Activated CD8-positive, alpha-beta memory T cell treated with anti-CD3 and anti-CD28 coated beads, Interleukin-2, amount 50 U/mL, for 1 hour (primary cell): Measurements from ENCODE around the gene CTU2.
A peak's percentile ranks its signal among the peaks of the same experiment; 100 is the strongest.

ENCODE experiments used
- DNase-seq: peaks from one replicate; pipeline ENCODE4 v3.0.0-alpha.2; 2020; ENCODE audit errors: extremely low read depth

The CTU2 gene

DNA sequence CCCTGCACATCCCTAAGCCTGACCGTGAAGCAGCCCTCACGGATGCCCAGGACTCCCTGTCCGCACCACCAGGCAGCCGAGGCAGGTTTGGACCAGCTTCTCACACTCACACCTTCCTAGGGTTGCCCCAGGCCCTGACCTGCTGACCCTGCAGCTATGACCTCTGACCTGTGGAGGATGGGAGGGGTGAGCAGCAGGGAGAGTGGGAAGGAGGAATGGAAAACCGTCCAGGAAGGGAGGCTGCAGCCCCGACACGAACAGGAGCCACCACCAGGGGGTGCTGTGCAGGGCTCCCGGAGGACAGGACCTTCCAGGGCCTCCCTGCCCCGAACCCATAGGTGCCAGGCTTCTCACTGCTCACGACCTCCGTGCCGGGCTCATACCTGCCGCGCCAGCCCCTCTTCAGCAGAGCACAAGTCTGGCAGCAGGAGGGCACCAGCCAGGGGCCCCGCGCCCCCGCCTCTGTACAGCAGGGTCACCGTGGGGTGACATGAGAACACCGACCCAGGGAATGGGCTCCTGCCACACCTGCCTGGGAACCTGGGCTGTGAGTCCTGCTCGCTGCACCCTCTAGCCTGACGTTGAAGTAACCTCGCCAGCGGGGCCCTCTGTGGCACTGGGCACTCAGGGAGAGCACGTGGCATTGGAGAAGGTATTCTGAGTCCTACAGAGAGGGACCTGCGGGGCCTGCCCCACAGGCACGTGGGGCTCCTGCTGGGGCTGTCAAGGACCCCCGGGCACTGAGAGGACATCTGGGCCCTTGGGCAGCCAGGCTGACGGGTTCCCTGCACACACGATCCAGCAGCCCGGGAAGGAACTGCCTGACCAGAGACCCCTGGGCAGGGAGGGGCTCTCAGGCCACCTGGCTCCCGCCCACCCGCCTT lies 37.6 kb downstream of the CTU2 start:
- peak; percentile 36 for DNase-seq

DNA sequence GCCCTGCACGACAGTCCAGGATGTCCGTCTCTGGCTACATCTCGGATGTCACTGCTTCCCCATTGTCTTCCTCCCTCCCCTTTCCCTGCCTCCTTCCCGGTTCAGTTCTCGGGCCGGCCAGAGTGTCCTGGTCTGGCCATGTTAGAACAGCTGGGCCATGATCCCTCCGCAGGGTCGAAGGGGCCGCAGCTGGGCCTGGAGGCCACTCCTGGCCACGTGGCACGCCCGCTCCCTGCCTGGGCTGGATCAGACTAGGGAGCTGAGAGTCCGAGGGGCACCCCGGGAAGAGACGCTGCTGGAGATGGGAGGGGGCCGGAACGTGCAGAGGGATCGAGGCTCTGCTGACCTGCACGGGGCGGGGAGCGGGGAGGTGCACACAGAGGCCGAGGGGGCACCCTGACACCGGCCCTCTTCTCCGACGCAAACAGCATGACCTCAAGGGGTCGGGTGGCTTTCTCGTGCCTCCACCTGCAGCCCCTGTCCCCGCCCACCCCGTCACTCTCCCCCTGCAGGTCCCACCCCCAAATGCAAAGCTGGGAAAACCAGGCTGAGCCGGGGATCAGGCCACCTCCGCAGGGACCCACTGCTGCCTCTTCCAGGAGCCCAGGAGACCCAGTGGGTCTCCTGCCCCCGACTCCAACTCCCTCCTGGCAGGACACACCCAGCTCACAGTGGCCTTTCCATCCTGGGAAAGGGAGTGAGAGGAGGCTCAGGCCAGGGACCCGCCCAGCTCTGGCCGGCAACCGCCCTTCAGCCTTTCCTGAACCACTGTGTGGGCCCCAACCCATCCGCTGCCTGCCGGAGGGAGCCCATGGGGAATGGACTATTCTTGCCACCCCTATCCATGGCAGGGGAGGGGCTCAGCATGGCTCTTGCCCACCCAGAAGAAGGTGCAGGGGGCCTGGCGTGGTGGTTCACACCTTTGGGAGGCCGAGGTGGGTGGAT lies 38.5 kb downstream of the CTU2 start:
- DNase-seq = no peak

DNA sequence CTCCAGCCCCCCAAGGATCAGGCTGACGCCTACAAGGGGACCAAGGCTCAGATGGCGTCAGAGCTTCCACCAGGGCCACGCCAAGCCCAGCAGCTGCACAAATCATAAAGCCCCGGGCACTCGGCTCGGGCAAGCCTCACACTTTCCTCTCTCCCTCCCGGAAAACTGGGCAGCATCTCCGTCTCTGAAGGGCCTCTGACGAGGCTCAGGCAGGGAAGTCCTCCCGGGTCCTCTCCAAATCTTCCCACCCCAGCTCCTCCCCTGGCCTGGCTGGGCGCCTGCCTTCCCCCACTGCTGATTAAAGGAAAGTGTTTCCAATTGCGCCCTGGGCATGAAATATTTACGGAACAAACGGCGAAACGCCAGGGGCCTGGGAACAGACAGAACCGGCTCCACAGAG lies 40.2 kb downstream of the CTU2 start:
- no peak for DNase-seq

DNA sequence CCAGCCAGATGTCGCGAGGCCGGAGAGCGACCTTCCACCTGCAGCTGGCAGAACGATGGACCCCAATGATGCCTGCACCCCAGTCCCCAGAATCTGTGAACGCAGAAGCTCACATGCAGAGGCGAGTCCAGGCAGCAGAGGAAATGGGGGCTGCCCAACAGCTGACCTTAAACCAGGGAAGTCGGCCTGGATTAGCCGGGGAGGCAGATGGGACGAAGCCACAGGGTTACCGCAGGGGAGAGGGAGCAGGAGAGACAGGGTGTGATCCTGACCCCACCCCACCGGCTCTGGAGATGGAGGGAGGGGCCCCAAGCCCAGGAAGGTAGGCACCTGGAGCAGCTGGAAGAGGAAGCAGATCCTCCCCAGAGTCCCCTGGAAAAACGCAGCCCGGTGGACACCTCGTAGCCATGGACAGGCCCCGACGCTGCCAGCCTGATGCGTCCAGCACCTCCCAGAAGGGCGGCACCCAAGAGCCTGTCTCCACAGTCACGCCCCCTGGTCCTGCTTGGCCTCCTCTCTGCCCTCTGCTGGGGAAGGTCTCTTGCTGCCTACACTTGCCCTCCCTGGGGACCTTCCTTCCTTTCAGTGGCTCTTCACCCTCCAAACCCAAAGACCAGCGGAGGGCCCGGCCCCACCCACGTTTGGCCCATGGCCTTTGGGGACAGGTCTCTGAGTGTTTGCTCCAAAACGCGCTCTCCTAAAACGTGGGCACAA lies 41.4 kb downstream of the CTU2 start:
- DNase-seq = no peak

DNA sequence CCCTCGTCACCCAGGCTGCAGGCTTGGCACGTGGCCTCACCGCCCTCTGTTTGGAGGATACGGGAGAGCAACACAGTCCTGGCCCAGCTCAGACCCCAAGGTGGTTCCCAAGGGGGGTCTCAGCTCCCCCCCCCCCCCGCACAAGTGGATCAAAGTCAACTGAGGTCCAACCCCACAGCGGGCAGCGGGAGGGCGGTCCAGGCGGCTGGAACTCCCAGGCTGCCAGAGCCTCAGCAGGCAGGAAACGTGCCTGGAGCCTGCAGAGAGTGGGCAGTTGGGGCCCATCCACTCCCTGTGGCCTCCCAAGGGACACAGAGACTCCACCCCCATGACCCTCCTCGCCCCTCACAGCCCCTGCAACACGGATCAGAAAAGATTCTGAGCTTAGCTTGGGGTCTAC lies 42.1 kb downstream of the CTU2 start:
- DNase-seq = no peak

DNA sequence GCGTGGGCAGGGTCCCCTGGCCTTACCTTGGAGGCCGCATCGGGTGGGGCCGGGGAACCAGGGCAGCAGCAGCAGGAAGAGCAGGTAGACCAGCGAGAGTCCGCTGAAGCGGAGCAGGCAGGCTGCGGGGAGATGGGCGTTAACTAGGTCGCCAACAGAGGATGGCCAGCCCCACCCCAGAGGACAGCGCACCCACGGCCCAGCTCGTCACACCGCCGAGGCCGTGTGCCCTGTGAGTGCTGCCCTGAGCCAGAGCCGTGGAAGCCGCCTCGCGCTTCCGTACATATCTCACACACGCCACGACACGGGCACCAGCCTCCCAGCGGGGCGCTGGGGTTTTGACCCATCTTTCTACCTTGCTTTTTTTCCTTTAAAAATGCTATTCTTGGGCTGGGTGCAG lies 43.1 kb downstream of the CTU2 start:
- DNase-seq = no peak

DNA sequence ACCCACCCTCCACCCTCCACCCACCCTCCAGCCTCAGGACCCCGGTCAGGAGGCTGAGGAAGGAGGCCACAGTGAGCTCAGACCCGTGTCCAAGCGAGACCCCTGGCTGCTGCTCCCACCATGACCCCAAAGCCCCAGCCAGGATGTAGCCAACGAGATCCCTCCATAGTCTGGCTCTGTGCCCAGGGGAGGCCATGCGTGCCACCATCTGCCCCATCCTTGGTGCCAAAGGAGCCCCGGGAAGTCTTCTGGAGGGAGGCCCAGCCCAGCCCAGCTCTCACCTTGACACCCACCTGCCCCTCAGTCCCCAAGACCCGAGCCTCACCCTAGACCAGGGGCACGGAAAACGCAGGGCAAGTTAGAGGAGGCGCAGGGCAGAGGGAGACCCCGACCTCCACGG lies 44.6 kb downstream of the CTU2 start:
- DNase-seq = no peak

DNA sequence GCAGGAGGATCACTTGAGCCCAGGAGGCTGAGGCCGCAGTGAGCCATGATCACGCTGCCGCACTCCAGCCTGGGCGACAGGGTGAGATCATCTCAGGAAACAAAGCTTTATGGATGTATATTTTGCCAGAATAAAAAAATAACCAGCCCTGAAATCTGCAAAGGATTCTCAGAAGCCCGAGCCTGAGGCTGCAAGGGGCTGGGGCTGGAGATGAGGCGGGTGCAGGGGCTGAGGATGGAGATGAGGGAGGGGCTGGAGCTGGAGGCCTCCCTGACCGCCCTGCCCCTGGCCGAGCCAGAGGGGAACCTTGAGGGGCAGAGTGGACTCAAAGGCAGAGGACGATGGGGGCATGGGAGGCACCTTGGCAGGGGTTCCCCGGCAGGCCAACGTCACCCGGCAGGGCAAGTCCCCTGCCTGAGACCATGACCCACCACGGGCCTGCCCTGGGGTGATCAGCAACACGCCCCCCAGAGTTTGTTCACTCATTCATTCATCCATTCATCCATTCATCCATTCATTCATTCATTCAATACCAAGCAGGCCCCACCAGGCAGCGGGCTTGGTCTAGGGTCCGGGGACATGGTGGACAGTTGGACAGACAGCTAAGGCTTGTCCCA lies 46.2 kb downstream of the CTU2 start:
- DNase-seq = no peak

DNA sequence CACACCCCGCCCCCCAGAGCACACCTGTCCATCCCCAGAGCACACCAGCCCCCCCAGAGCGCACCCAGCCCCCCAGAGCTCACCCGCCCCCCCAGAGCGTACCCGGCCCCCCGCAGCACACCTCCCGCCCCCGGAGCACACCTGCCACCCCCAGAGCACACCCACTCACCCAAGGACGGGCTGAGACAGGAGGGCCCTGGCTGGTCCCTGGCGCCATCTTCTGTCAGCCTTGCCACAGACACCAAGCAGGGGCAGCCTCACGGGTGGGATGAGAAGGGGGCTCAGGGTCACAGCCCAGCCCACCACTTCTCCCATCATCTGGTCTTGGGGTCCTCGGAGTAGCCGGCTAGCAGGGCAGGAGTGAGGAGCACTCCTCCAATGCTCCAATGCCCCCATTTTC lies 46.9 kb downstream of the CTU2 start:
- no peak for DNase-seq

DNA sequence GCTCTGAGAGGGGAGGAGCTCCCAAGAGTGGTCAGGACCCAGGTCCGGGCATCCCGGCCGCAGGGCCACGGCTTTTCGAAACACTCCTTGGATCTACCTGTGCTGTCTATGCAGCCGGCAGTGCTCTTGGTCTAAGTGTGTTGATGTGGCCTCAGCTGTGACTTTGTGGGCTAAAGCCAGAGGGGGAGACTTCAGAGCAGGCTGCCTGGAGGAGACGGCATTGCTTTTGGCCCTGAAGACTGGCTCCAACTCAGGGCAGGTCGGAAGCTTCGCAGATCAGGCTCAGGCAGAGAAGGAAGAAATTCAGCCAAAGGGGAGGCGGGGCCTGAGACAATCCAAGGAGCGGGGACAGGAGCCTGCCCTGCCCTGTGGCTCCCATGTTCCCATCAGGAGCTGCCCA lies 47.3 kb downstream of the CTU2 start:
- DNase-seq = no peak

DNA sequence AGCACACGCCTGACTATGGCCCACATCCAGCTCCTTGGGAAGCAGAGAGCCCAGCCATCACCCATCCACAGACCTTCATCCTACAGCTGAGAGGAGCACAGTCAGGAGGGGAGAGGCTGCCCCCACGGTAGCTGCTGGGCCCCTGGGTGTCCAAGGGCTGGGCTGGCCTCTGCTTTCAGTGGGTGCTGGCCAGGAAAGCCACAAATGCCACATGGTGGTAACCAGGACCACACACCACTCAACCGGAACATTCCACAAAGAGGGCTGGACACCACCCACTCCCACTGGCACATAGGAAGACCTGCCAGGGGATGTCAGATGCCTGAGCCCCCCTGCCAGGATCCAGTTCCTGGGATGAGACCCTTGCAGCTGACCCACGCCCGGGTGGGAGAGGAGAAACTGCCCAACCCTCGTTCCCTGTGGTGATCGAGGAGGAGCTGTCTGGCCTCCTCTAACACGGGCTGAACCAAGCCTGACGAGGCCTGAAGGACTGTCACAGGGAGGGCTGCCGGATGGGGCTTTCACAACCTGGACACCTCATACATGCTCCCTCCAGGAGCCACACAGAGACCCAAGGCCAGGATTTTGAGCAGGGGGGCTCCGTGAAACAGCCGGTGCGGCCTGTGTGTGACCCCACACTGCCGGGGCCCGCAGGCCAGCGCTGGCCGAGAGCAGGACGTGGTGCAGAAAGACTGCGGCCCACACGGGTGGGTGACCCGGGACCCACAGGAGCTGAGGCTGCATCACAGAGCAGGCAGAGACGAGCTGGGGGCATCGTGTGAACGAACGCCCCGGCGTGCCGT lies 48.0 kb downstream of the CTU2 start:
- DNase-seq = no peak

DNA sequence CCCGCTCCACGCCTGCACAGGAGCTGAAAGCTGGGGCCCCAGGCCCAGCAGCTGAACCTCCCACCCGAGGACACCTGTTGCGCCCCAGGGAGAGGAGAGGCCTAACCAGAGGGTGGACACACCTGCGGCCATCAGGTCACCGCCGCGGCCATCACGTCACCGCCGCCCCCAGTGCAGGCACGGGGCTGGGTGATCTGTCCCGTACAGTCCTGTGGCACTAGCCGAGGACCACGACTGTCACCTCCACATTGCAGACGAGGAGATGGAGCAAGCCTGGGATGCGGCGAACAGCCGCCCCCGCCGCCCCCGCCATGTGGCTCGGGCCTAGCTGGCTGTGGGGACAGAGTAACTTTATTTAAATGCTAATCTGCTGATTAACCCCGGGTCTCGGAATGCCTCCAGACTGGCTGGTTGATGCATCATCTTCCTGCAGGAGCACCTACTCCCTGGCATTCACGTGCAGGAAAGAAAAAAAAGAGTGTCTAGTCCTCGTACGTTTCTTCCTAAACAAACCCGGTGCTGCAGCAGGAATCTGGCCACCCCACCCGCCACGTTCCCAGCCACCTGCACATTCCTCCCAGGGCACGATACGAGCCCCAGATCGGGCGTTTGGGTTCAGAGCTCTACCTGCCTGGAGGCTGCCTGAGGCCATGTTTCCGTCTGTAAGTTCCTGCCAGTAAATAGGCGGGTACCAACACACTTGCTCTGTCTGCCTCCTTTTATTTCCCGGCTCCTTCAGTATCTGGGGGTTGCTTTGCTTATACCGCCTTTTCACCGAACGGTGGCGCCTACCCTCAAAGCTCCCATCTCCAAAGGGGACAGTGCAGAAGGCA lies 48.8 kb downstream of the CTU2 start:
- no peak for DNase-seq

DNA sequence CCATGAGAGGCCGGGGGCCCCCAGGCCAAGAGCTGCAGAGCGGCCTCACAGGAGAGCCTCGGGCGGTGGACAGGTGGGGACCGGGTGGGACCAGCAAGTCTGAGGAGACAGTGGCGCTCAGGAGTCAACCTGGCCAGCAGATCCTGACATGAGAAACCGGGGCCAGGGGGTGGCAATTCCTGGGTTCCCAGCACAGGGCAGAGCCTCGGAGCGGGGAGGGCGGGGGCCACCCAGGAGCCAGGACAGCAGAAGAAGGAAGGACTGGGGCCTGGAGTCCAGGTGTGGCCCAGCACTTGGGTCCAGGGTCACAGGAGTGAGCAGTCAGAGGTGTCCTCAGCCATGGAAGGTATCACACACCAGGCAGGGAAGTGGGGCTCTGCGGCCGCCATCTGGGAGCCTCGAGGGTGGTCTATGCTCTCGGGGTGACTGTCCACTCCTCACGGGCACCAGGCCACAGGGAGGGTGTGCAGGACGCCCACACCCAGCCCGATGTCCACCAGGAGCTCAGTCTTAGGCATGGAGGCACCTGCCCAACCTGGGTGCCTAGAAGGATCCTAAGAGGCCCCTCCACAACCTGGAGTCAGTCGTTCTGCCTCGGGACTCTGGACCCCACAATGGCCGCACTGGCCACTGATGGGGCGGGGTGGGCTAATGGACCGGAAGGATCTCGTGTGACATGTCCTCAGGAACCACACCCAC lies 49.6 kb downstream of the CTU2 start:
- no peak for DNase-seq

DNA sequence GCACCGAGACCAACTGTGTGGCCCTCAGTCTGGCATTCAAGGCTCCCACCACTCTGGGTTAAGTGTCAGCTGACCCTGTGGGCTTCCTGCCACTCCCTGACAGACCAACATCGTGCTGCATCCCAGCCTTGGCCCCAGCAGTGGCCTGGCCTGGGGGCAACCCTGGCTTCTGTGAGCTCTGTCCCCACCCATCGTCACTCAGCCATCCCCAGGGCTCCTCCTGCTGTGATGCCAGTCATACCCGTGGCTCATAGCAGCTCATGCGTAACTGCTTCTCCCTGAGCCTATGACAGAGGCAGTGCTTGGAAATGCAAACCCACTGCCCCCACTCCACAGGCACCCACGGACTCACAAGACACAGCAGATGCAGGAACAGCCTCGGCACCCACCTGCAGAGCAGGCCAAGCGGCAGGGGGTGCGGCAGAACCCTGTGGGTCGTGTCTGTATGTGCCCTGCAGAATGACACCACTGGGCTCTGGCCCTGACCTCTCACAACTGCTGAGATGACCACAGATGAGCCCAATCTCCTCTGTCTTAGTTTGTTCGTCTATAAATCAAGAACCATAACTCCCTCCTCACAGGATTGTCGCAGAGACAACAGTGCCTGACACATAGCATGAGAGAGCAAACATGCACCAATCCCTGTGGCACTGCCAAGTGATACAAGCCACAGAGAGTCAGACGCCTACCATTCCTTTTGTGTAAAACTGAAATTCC lies 52.1 kb downstream of the CTU2 start:
- DNase-seq = no peak

DNA sequence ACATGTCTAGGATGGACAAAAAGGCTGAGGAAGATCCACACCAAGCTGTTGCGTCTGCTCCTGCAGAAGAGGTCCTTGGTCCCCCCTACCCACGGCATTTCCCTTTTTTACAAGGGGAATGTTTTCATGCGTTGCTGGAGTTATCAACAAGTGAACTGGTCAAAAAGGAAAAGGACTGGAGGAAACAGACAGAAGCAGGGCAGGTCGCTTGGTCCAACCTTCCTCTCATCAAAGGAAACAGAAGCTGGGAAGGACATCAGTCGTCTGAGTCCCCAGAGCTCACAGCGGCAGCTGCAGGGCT lies 52.6 kb downstream of the CTU2 start:
- no peak for DNase-seq

DNA sequence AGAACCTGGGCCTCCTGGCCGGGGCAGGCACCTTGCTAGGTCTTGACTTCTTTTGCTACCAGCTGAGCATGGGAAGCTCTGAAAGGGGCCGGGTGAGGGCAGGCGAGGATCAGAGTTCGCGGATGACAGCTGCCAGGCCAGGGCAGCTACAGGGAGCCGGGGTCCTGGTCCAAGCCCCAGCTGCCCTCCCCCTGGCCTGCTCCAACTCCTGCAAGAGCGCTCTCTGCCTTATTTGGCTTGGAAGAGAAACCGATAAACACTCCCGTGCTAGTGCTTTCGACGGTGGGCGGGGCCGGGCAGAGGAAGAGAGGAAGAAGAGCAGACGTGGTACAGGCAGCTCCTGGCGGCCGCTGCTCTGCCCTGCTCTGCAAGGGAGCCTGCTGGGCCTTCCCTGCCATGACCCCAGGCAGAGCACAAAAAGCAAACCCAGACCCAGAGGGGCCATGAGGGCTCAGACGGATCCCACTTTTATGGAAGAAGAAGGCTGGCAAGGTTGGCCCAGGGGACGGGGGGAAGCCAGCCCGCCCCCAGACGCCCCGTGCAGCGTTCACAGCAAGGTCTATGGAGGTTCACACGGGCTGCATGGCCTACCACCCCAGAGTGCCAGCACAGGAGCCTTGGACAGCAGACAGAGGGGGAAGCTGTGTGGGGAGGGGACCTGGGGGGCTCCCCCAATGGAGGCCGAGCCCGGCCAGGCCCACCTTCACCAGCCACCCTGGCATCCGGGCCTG lies 53.1 kb downstream of the CTU2 start:
- no peak for DNase-seq

DNA sequence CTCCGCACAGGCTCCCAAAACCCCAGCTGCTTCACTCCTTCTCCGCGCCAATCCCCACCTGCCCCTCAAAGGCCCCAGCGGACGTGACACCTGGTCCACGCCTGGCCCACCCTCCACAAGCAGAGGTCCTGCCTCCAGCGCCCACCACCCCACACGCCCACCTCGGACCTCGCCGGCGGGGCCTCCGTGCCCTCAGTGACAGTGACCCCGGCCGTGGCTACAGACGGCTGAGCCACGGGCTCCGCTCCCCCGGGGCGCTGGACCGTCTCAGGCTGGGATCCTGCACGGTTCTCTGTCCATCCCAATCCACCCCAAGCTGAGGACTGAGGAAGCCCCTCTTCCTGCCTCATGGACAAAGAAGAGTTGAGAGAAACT lies 53.7 kb downstream of the CTU2 start:
- DNase-seq = no peak

DNA sequence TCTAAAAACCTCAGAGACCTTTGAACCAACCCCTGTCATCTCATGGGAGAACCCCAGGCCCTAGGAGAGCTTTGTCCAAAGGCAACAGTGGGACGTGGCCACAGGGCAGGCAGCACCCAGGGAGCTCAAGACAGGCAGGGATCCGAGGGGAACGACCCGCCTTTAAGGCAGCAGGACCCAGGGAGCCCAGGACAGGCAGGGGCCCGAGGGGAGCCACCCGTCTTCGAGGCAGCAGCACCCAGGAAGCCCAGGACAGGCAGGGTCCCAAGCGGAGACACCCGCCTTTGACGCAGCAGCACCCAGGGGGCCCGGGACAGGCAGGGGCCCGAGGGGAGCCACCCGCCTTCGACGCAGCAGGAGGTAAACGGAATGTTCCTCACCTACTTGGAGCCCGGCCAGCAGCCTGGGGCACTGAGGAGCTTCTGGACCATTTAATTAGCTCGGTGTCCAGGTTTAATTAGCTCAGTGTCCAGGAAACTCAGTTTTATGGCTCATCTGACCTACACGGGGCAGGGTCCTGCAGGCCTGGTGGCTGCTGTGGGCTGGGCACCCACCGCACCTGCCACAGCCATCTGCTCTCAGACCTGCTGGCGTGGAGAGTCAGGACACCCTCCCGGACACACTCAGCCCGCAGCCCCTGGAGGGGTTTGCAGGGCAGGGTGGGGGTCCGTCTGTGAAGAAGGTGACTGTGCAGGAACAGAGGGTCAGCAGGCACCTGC lies 54.3 kb downstream of the CTU2 start:
- DNase-seq = no peak
